NCI-H1694 treated with DMSO at 0.1 percent for 48 hours (cell line): Measurements from ENCODE around the gene ZNF526.

Source experiments
- DNase-seq: peaks from one replicate; lab custom pipeline; 2025; lab: John Stamatoyannopoulos, UW

The ZNF526 gene

DNA sequence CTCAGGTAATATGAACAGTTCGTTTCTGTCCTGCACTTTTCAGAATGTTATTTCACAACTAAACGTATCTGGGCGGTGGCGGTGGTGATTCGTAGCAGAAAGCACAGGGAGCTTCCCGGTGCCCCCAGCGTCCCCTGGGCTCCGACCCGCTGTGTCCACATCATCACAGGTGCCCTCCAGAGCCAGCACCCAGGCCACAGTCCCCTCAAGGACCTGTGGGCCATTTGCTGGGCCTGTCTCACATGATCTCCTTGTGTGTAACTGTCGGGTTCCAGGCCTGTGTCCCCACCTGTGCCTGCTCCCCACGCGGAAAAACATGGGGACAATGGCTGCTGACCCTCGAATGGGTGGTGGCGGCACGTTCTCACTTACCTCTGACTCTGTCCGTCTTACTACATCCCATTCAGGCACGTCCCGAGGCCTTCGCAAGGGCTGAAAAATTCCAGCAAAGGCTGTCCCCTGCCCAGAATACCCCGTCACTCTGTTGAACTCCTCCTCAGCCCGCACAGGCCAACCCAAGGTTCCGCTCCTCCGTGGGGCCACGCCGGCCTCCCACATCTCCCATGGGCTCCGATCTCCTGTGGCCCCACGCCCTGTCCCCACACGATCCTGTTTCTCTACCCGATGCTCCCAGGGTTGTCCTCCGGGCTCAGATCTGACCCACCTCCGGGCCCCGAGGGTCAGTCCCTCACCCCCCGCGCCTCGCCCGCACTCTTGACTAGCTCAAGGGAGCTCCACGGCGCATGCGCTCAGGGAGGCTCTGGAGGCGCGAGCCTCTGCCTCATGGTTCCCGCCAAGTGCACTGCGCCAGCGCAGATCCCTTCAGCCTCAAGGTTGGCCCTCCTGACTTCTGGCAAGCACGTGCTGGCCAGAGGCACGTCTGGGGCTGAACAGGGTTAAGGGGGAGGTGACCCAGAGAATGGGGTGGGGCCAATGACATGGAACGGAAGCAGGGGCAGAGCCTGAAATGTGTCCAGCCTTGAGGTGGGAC, 23.8 kb upstream of the ZNF526 start:
- no peak for DNase-seq

- no peak for DNase-seq
Observed at GRCh38 chr19:42197375-42197817, 22.7 kb upstream of the ZNF526 start.

GRCh38 chr19:42198676-42199439, 21.3 kb upstream of the ZNF526 start:
- no peak for DNase-seq

DNA sequence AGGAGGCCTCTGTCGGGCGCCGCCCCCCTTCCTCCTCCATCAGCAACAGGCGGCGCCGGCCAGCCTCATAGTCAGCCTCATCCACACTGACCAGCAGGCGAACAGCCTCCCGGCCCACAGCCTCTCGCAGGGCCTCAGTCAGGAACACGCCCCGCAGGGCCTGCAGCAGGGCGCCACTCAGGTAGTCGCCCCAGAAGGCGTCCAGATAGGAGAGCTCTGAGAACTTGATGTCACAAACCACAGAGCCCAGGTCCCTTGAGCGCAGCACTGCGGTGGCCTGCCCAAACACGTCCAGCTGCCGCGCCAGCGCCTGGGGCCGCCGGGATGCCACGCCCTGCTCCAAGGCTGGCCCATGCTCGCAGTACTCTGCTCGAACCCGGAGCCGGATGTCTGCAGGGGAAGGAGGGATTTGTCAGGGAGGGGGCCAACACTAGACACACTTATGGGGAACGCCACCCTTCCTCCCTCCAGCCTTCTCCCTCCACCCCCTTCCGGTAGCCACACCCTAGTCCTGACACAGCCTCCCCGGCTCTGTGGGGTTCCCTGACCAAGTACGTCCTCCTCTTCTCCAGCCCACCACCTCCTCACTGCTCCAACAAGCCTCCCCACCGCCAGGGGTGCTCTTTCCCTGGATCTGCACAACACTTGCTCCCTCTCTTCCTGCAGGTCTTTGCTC, 20.5 kb upstream of the ZNF526 start:
- no peak for DNase-seq

GRCh38 chr19:42200116-42200715, 19.9 kb upstream of the ZNF526 start:
- DNase-seq, result no peak

- no peak for DNase-seq
Observed at GRCh38 chr19:42201489-42202289, 18.4 kb upstream of the ZNF526 start.

DNA sequence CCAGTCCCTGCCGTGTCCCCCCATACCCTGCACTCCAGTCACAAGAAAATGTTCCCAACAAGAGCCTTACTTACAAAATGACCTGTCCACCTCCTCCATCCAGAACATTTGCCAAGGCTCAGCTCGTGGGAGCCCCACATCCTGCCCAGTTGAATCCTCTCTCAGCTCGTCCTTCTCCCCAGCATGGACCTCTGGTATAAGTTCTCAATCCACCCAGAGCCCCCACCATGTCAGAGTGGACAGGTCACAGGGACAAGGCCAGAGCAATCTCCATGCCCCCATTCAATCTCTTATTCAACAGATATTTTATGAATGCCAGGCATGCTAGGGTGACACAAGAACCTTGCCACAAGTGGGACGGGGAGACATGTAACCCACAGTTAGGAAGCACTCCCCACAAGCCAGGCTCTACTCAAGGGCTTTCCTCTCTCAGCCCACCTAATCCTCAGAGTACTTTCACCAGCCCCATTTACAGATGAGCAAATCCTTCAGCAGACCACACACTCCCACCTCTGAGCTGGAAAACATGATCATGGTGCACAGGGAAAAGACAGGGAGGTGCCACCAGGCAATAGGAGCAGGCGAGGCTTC, 17.7 kb upstream of the ZNF526 start:
- no peak for DNase-seq

DNA sequence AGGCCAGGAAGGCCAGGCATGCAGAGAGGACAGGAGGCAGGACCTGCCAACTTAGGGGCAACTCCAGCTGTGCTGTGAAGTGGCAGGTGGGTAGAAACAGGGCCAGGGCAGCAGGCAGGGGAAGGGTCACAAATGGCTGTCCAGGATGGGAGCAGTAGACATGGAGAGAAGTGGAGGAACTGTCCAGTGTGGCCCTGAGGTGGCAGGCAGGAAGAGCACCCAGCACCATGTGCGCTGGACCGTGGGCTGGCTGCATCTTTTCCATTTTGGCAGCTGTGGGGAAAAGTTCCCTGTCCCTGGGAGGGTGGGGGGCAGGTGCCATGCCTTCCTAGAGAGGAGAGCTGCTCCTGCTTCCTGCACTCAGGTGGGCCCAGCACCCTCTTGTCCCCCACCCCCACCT, 16.4 kb upstream of the ZNF526 start:
- no peak for DNase-seq

DNA sequence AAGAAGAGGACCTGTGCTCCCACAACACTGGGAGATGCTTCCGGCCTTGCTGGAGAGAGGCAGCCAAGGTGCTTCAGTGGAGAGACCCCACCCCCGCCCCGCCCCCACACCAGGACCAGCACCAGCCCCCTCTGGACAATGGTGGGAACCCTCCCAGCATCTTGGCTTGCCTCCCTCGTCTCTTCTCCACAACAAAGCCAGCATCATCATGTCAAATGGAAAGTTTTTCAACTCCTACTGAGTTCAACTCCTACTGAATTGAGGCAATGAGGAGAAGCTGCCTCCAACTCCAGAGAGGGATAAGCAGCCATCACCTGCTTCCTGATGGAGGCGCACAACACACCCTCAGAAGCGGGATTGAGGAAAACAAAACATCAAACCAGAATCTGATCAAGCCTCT, 15.4 kb upstream of the ZNF526 start:
- DNase-seq, result no peak

GRCh38 chr19:42206871-42207755, 13.0 kb upstream of the ZNF526 start:
- DNase-seq, result no peak

GRCh38 chr19:42207767-42208271, 12.3 kb upstream of the ZNF526 start:
- DNase-seq, result no peak

DNA sequence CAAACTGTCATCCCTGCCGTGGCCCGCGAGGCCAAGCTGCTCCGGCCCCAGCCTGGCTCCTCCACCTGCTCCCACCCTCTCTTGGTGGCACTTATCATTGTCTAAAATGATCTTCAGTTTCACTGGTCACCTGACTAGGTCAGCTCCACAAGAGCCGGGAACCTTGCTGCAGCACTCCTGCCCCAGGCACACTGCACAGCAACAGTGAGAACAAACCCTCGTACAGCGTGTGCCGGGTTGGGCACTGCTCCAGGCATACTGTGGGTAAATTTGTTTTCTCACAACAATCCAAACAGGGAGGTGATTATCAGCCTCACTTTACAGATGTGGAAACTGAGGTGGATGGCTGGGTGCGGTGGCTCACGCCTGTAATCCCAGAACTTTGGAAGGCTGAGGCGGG, 11.5 kb upstream of the ZNF526 start:
- DNase-seq, result no peak

DNA sequence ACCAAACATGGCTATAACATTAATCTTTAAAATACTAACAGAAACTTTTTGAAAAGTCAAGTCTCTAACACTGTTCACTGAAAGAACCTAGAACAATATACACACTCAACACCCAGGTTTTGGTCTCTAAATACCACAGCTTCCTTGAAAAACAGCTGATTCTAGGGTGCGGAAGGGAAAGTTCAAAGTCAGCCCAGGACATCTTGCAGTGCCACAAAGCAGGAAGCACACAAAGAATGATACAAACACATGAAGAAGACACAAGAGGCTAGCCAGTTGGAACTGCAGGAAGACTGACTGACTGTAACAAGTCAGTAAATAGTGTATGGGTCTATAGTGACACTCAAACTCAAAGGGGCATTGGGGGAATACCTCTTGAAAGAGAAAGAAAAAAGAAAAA, 7.2 kb upstream of the ZNF526 start:
- DNase-seq, result no peak

GRCh38 chr19:42214810-42215485, 5.2 kb upstream of the ZNF526 start:
- no peak for DNase-seq

DNA sequence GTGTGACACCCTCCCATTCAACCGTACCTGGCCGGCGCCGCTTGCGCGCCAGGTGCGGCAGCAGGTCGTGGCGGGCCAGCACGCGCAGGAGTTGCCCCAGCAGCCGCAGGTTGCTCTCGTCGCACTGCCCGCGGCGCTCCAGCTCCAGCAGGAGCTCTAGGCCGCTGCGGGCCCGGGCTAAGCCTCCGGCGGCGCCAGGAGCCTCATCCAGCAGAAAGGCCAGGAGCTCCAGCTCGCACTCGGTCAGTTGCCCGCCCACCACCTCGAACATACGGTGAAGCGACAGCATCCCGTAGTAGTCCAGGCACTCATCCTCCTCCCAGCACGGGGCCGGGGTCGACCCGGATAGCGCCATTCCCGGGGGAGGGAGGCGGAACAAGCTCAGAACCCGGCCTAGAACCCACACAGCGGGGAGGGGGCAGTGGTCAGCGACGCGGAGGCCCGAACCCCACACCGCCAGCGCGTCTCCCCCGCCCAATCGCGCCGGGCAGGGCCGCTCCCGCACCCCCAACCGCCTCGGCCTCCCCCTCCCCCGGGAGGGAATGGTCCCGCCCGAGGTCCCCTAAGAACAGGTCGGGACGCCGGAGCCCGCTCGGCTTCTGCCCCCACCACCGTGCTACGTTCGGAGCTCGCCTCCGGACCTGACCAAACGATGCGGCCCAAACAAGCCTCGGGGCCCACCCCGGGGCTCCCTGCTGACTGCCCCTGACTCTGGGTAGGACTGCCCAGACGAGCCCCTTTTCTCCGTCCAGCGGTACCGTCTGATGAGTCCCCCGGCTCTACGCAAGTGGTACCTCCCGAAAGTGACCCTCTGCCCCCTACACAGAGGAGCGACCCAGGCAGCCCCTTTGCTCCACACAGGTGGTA, 3.2 kb upstream of the ZNF526 start:
- no peak for DNase-seq

DNA sequence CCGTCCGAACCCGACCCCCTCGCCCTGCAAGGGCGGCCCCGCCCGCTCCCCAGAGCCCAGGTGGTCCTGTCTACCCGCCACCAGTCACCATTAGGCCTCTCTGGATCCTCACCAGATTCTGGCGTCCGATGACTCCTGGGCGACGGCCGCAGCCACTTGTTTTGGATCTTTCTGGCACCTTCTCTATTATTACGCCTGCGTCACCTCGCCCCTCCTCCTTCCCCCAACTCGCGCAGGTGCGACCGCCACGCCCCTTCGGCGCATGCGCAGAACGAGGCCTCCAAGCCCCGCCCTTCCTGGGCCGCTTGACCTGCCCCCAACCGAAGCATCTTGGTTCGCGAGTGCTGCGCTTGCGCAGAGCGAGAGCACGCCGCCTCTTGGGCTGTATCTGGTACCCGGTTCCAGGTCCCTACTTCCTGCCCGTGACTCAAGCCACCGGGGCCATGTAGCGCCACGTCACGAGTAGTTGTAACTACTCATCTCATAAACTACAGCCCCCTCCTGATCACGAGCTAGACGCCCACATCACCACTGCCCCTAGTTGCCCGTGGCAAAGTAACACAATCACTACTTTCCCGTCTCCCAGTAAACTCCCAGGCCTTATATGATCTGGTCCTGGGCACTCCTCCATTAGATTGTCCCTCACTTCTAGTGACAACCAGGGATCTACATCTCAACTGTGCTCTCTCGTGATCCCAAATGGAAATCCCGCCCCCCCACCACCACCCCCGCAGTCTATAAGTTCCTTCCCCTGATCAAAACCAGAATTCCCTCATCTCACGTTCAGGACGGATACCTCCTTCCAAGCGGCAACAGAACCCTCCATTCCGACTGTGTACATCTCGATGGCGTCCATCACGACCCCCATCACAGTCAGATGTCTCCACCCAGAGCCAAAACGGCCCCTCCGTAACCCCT, 2.3 kb upstream of the ZNF526 start, which contains the start of gene DEDD2:
Gene DEDD2 (minus strand): TSS at position 158 of the 918 bp plus-strand sequence. CDS start 670 bp downstream, outside the sequence.
- DNase-seq, result peak; percentile 92

- DNase-seq, result no peak
Observed at GRCh38 chr19:42220751-42221097, 612 bp downstream of the ZNF526 start.
